SU-DHL-6 (cell line): ENCODE data around the gene TBL1X.

Experiments used
- H2AFZ ChIP-seq: fragments of 200-600 bp; sonication (generic); 2 replicates; pipeline ENCODE4 v1.6.1; 2014; ENCODE audit warnings: low read depth, mild to moderate bottlenecking, moderate library complexity, mixed read lengths, antibody characterized with exemption, low read length; ENCODE audit not compliant: severe bottlenecking
- H3F3A ChIP-seq: fragments of 200-600 bp; shearing (Covaris generic); 2 replicates; pipeline ENCODE4 v1.6.0; 2016; ENCODE audit warnings: antibody characterized with exemption, mild to moderate bottlenecking; ENCODE audit not compliant: insufficient read depth
- H3K27ac ChIP-seq: fragments of 200-600 bp; sonication (generic); 2 replicates; pipeline ENCODE4 v1.5.1; 2016; ENCODE audit warnings: low read depth, mild to moderate bottlenecking, low read length, moderate library complexity, mixed read lengths
- H3K27me3 ChIP-seq: fragments of 200-600 bp; sonication (generic), shearing (Covaris generic); 2 replicates; pipeline ENCODE4 v1.6.0; 2014; ENCODE audit warnings: mild to moderate bottlenecking, low read length
- H3K36me3 ChIP-seq: fragments of 200-600 bp; sonication (generic); 2 replicates; pipeline ENCODE4 v1.6.1; 2014; ENCODE audit warnings: mild to moderate bottlenecking, low read length, mixed read lengths
- H3K4me2 ChIP-seq: fragments of 300-600, 200-600 bp; shearing (Covaris generic), sonication (generic); 2 replicates; pipeline ENCODE4 v1.6.0; 2014; ENCODE audit warnings: low read length, low read depth, mild to moderate bottlenecking; ENCODE audit not compliant: poor library complexity, severe bottlenecking
- H3K4me3 ChIP-seq: fragments of 200-600 bp; sonication (generic); 2 replicates; pipeline ENCODE4 v1.5.1; 2014; ENCODE audit warnings: antibody characterized with exemption, low read length, mild to moderate bottlenecking, mixed read lengths; ENCODE audit not compliant: insufficient read depth, poor library complexity, severe bottlenecking
- H3K79me2 ChIP-seq: fragments of 200-600 bp; sonication (generic); 2 replicates; pipeline ENCODE4 v1.6.1; 2014; ENCODE audit warnings: mild to moderate bottlenecking, low read length, moderate library complexity; ENCODE audit not compliant: insufficient read depth
- H3K9ac ChIP-seq: fragments of 200-600 bp; sonication (generic); 2 replicates; pipeline ENCODE4 v1.7.0; 2014; ENCODE audit warnings: mild to moderate bottlenecking, low read length
- H3K9me2 ChIP-seq: fragments of 200-600 bp; sonication (generic); replicated peaks from 2 replicates; pipeline ENCODE4 v1.6.1; 2014; ENCODE audit warnings: low read length; ENCODE audit not compliant: insufficient read depth
- H3K9me3 ChIP-seq: fragments of 200-600 bp; sonication (generic); 2 replicates; pipeline ENCODE4 v1.6.1; 2014; ENCODE audit warnings: low read length, mixed read lengths; ENCODE audit not compliant: insufficient read depth
- H4K20me1 ChIP-seq: fragments of 200-600 bp; sonication (generic); 2 replicates; pipeline ENCODE4 v1.6.1; 2014; ENCODE audit warnings: low read depth, mild to moderate bottlenecking, antibody characterized with exemption, low read length, moderate library complexity, mixed read lengths
- EZH2phosphoT487 ChIP-seq: fragments of 200-600 bp; sonication (generic), shearing (Covaris generic); conservative IDR thresholded peaks from 2 replicates; pipeline ENCODE4 v1.6.1; 2018; ENCODE audit warnings: mild to moderate bottlenecking, antibody characterized with exemption, low read length, moderate library complexity, mixed read lengths
- TF ChIP-seq, protein P1 (sequence below): fragments of 200-600 bp; sonication (generic); IDR thresholded peaks from one replicate; pipeline ENCODE4 v1.5.1; 2017; ENCODE audit warnings: antibody characterized with exemption, mild to moderate bottlenecking, low read length, moderate library complexity; ENCODE audit not compliant: insufficient read depth, poor library complexity, severe bottlenecking

The TBL1X gene

DNA sequence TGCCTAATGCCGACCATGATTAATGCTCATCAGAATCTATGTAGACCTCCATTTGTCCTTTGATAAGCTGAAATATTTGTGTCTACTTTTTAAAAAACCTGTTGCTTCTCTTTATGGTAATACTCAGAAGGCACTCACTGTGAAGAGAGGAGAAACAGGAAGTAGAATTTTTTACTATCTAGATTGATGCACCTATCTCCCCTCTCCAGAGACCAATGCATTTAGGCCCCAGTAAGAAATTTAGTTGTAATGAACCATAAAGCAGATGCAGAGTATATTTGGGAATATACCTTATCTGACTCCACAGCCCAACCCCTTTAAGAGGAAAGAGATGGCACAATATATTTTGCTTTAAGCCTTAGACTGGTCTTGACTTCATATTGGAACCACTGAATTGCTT is 11.1 kb downstream of the TBL1X start:
- Histone ChIP-seq H3F3A (no peaks in the 10 kb centered on the region), H3K27ac (no peak overlapping the region), H3K4me3 (no peak overlapping the region), H3K79me2 (peaks cover 30% of the 10 kb centered on the region; the same call in 1 of the 2 replicates), H4K20me1 (no peaks in the 10 kb centered on the region), H3K36me3 (no peaks in the 10 kb centered on the region), H3K9me3 (no peaks in the 10 kb centered on the region), H3K9ac (no peak overlapping the region), H3K9me2 (no peaks in the 10 kb centered on the region), H3K27me3 (no peaks in the 10 kb centered on the region), H3K4me2 (peak overlapping the region; percentile 7), H2AFZ (no peak overlapping the region)
- TF ChIP-seq, protein P1, sequence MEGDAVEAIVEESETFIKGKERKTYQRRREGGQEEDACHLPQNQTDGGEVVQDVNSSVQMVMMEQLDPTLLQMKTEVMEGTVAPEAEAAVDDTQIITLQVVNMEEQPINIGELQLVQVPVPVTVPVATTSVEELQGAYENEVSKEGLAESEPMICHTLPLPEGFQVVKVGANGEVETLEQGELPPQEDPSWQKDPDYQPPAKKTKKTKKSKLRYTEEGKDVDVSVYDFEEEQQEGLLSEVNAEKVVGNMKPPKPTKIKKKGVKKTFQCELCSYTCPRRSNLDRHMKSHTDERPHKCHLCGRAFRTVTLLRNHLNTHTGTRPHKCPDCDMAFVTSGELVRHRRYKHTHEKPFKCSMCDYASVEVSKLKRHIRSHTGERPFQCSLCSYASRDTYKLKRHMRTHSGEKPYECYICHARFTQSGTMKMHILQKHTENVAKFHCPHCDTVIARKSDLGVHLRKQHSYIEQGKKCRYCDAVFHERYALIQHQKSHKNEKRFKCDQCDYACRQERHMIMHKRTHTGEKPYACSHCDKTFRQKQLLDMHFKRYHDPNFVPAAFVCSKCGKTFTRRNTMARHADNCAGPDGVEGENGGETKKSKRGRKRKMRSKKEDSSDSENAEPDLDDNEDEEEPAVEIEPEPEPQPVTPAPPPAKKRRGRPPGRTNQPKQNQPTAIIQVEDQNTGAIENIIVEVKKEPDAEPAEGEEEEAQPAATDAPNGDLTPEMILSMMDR = no peak
- no peak for TF ChIP-seq EZH2phosphoT487

DNA sequence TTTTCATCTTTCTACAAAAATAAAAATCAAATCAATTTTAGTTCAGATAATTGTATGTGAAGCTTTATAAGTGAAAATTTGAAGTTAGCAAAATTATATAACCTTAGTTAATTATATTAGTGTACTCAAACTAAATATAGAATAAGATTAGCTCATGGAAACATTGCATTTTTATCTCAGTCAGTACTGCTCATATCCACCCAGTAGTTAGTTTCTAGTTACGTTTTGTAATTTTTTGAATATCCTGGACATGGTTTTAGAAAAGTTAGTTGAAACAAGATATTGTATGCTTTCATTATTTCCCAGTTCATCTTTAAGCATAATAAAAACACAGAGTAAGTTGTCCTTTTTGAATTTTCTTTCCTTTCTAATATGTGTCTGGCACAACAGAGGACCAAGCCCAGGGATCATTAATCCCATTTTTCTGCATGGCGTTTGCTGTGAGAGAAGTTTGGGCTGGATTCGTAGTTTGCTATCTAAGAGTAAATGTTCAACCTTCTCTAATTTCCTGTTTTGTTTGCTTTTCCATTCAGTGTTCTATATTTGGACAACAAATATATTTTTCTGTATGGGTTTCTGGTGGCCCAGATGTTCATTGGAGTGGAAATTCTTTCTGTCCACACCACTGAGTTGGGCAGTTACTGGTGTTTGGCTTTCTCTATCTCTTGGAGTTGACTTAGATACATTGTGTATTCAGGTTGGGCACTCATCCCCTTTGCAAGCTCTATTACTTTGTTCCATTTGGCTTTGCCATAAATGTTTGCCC is 12.1 kb downstream of the TBL1X start:
- no peaks in the 10 kb centered on the region for H4K20me1 ChIP-seq
- H2AFZ ChIP-seq = no peak overlapping the region
- no peak overlapping the region for H3K9ac ChIP-seq
- no peaks in the 10 kb centered on the region for H3K9me2 ChIP-seq
- no peaks in the 10 kb centered on the region for H3K27me3 ChIP-seq
- TF ChIP-seq EZH2phosphoT487 = no peak
- TF ChIP-seq, protein P1 = no peak
- no peak overlapping the region for H3K4me2 ChIP-seq
- H3F3A ChIP-seq = no peaks in the 10 kb centered on the region
- no peak overlapping the region for H3K4me3 ChIP-seq
- H3K27ac ChIP-seq = no peak overlapping the region
- H3K79me2 ChIP-seq = peaks cover 38% of the 10 kb centered on the region; the same call in 1 of the 2 replicates
- H3K9me3 ChIP-seq = no peaks in the 10 kb centered on the region
- H3K36me3 ChIP-seq = 0 out of 2 replicates have a peak, but pooled peaks cover 4% of the 10 kb centered on the region

DNA sequence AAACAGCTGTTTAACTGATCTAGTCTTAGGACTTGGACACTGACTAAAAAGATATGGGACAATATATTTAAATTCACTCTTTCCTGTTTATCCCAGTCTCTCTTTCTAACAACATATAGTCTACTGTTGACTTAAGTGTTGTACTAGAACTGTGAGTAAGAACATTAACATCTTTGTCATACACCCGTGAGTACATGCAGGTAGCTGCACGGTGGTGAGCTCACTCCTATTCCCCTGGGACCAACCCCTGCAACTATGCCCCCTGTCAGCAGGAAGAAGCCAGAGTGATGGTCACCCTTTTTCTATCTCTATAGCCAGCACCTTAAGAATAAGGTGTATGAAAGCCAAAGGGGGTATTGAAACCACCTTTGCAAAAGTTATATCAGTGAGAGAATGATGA is 17.6 kb downstream of the TBL1X start:
- Histone ChIP-seq H3F3A (no peaks in the 10 kb centered on the region), H3K4me2 (peak overlapping the region; percentile 5), H3K79me2 (peaks cover 17% of the 10 kb centered on the region; the same call in 1 of the 2 replicates), H3K27me3 (no peaks in the 10 kb centered on the region), H3K9me2 (no peaks in the 10 kb centered on the region), H3K9me3 (no peaks in the 10 kb centered on the region), H2AFZ (no peak overlapping the region), H3K4me3 (no peak overlapping the region), H3K9ac (no peak overlapping the region), H3K27ac (no peak overlapping the region), H3K36me3 (0 out of 2 replicates have a peak, but pooled peaks cover 4% of the 10 kb centered on the region), H4K20me1 (no peaks in the 10 kb centered on the region)
- TF ChIP-seq, protein P1 = no peak
- TF ChIP-seq EZH2phosphoT487 = no peak
